ENCODE data around the gene SPTBN5. TPM values are rescaled to one million over a fixed set of nuclear protein-coding genes. Genes with fewer than 3 reads are reported as not detected.

The SPTBN5 gene
- total and polyA plus RNA-seq, 2 donors (not counting 1 experiment from before 2014, with no cell fraction given): 0.55 to 1.4 TPM

DNA sequence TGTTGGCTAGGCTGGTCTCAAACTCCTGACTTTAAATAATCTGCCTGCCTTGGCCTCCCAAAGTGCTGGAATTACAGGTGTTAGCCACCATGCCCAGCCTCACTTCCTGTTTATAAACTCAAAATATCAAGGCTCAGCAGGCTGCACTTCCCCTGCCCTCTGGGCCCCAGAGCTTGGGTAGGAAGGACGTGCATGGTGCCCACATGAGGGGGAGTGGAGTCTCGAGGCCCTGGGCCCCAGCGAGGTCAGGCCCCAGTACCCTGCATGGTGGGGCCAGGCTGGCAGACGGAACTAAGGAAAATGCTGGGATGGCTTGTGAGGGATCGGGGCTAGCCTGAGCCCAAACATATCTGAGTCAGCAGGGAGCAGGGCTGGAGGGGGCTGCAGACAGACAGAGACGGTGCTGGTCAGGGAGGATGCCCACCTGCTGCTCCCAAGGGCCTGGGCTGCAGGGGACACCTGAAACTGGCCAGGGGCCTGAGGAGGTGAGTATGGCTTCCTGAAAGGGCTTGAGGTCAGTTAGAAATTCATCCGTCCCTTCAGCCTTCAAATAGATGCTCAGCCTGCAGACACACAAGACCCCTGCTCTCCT lies 5.1 kb downstream of the SPTBN5 start:
- peaks cover 47% of the 10 kb centered on the region for H3K4me1 Mint-ChIP-seq
- CTCF ChIA-PET: interaction anchor here (0.9 to 11.0 kb wide), 2 partner anchors 14 to 115 kb away, joined by 3 to 81 read pairs; partner anchors contain the start of gene MAPKBP1

DNA sequence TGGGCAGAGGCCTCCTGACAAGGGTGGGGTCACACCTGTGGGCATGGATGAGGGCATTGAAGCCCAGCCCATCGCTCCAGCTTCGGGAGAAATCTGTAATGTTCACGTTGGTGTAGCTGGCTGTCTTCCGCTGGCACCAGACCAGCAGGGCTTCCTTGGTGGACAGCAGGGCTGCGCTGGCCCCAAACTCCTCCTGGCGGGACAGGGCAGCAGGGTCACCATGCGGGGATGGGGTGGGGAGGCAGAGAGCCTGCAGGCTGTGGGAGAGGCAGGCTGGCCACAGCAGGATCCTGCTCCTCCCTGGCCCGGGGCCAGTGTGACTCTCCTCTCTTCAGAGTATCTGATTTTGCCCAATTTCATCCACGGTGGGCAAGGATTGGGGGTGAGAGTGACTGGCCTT lies 6.0 kb downstream of the SPTBN5 start:
- Histone ChIP-seq H3K9ac (ENCODE audit: low read length) (no peak overlapping the region), H3K9me3 (ENCODE audit: control extremely low read depth in 1 of 3, control insufficient read depth in 2 of 3, insufficient read depth in 1 of 3, low read length in 2 of 3) (peaks cover 0 to 15% (median 0%) of the 10 kb centered on the region in 3 donors), H3K36me3 (replicated peaks in 1 of 2; ENCODE audit: control extremely low read depth in 1 of 2, control insufficient read depth in 1 of 2, extremely low read depth in 1 of 2, insufficient read depth in 2 of 2, low read length in 1 of 2) (no peaks in the 10 kb centered on the region), H2AFZ (ENCODE audit: insufficient read depth, low read depth, low read length, poor library complexity, severe bottlenecking) (no peak overlapping the region), H3K4me1 (ENCODE audit: control insufficient read depth in 2 of 2, insufficient read depth in 2 of 2, low read length in 2 of 2) (peaks cover 31 to 42% of the 10 kb centered on the region in 2 donors), H3K4me2 (replicated peaks; ENCODE audit: low read depth, low read length, poor library complexity, severe bottlenecking) (no peak overlapping the region), H3K27ac (ENCODE audit: low read length in 2 of 2) (no peak overlapping the region), H3K79me2 (ENCODE audit: control insufficient read depth, insufficient read depth, low read length) (peaks cover 4% of the 10 kb centered on the region), H4K20me1 (ENCODE audit: control insufficient read depth, insufficient read depth, low read length, poor library complexity, severe bottlenecking) (no peaks in the 10 kb centered on the region), H3K27me3 (replicated peaks in 1 of 4; ENCODE audit: control extremely low read depth in 1 of 4, control insufficient read depth in 3 of 4, insufficient read depth in 4 of 4, low read length in 3 of 4) (peaks cover 0 to 1% (median 0%) of the 10 kb centered on the region in 4 experiments), H3K4me3 (ENCODE audit: control extremely low read depth in 1 of 5, extremely low read depth in 1 of 5, insufficient read depth in 1 of 5, low read depth in 2 of 5, low read length in 4 of 5) (no peak overlapping the region)
- WGBS (ENCODE audit: insufficient coverage): 98% methylated on average over 9 of the region's 9 CpGs
- ATAC-seq (ENCODE audit: low read depth) (no peak), DNase-seq (no peak)
- H3K9me3 Mint-ChIP-seq (ENCODE audit: insufficient read depth): no peaks in the 10 kb centered on the region
- H3K4me1 Mint-ChIP-seq: peaks cover 42% of the 10 kb centered on the region
- POLR2A ChIA-PET: no interaction called here
- H3K27me3 Mint-ChIP-seq: no peaks in the 10 kb centered on the region
- H3K4me3 Mint-ChIP-seq: no peak overlapping the region
- TF ChIP-seq EZH2 (IDR thresholded peaks at IDR 0.05; ENCODE audit: borderline replicate concordance, insufficient read depth, low read depth, low read length, poor library complexity, severe bottlenecking): no peak
- TF ChIP-seq, protein P1, sequence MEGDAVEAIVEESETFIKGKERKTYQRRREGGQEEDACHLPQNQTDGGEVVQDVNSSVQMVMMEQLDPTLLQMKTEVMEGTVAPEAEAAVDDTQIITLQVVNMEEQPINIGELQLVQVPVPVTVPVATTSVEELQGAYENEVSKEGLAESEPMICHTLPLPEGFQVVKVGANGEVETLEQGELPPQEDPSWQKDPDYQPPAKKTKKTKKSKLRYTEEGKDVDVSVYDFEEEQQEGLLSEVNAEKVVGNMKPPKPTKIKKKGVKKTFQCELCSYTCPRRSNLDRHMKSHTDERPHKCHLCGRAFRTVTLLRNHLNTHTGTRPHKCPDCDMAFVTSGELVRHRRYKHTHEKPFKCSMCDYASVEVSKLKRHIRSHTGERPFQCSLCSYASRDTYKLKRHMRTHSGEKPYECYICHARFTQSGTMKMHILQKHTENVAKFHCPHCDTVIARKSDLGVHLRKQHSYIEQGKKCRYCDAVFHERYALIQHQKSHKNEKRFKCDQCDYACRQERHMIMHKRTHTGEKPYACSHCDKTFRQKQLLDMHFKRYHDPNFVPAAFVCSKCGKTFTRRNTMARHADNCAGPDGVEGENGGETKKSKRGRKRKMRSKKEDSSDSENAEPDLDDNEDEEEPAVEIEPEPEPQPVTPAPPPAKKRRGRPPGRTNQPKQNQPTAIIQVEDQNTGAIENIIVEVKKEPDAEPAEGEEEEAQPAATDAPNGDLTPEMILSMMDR (IDR thresholded peaks at IDR 0.05): no peak
- intact Hi-C loops (cut with micrococcal nuclease): no loop called here
- peak overlapping the region; percentile 4 for H3K27ac Mint-ChIP-seq
- CTCF ChIA-PET: interaction anchor here (11.0 kb wide), 1 partner anchor 15 kb away, joined by 81 read pairs; no protein-coding TSS in a partner anchor

More for the DNA sequence above, 5.1 kb downstream of the SPTBN5 start:
- no peak for DNase-seq
- H2AFZ ChIP-seq (ENCODE audit: insufficient read depth, low read depth, low read length, poor library complexity, severe bottlenecking): peak overlapping the region; percentile 47
- no peak overlapping the region for H3K4me3 ChIP-seq (ENCODE audit: control extremely low read depth in 1 of 5, extremely low read depth in 1 of 5, insufficient read depth in 1 of 5, low read depth in 2 of 5, low read length in 4 of 5)
- TF ChIP-seq EZH2 (IDR thresholded peaks at IDR 0.05; ENCODE audit: borderline replicate concordance, insufficient read depth, low read depth, low read length, poor library complexity, severe bottlenecking): no peak
- TF ChIP-seq, protein P1 (IDR thresholded peaks at IDR 0.05): no peak
- H3K9me3 Mint-ChIP-seq (ENCODE audit: insufficient read depth): no peaks in the 10 kb centered on the region
- peak overlapping the region; percentile 29 for H3K4me3 Mint-ChIP-seq
- POLR2A ChIA-PET: no interaction called here
- H3K4me1 ChIP-seq (ENCODE audit: control insufficient read depth in 2 of 2, insufficient read depth in 2 of 2, low read length in 2 of 2): peaks cover 35 to 44% of the 10 kb centered on the region in 2 donors
- intact Hi-C loops (cut with micrococcal nuclease): no loop called here
- H3K4me2 ChIP-seq (replicated peaks; ENCODE audit: low read depth, low read length, poor library complexity, severe bottlenecking): peak overlapping the region; percentile 59
- H3K79me2 ChIP-seq (ENCODE audit: control insufficient read depth, insufficient read depth, low read length): peaks cover 4% of the 10 kb centered on the region
- H3K27me3 Mint-ChIP-seq: no peaks in the 10 kb centered on the region
- H3K36me3 ChIP-seq (replicated peaks in 1 of 2; ENCODE audit: control extremely low read depth in 1 of 2, control insufficient read depth in 1 of 2, extremely low read depth in 1 of 2, insufficient read depth in 2 of 2, low read length in 1 of 2): no peaks in the 10 kb centered on the region
- peaks cover 0 to 15% (median 0%) of the 10 kb centered on the region in 3 donors for H3K9me3 ChIP-seq (ENCODE audit: control extremely low read depth in 1 of 3, control insufficient read depth in 2 of 3, insufficient read depth in 1 of 3, low read length in 2 of 3)
- H3K9ac ChIP-seq (ENCODE audit: low read length): no peak overlapping the region
- H3K27ac Mint-ChIP-seq: peak overlapping the region; percentile 59
- no peaks in the 10 kb centered on the region for H3K27me3 ChIP-seq (replicated peaks in 1 of 4; ENCODE audit: control extremely low read depth in 1 of 4, control insufficient read depth in 3 of 4, insufficient read depth in 4 of 4, low read length in 3 of 4)
- peak; percentile 47 for ATAC-seq (ENCODE audit: low read depth)
- 54% methylated on average over 7 of the region's 7 CpGs for WGBS (ENCODE audit: insufficient coverage)
- H3K27ac ChIP-seq (ENCODE audit: low read length in 2 of 2): no peak overlapping the region
- no peaks in the 10 kb centered on the region for H4K20me1 ChIP-seq (ENCODE audit: control insufficient read depth, insufficient read depth, low read length, poor library complexity, severe bottlenecking)

Measured in B cell (primary cell).